ENCODE data around the gene ETFBKMT.

DNA sequence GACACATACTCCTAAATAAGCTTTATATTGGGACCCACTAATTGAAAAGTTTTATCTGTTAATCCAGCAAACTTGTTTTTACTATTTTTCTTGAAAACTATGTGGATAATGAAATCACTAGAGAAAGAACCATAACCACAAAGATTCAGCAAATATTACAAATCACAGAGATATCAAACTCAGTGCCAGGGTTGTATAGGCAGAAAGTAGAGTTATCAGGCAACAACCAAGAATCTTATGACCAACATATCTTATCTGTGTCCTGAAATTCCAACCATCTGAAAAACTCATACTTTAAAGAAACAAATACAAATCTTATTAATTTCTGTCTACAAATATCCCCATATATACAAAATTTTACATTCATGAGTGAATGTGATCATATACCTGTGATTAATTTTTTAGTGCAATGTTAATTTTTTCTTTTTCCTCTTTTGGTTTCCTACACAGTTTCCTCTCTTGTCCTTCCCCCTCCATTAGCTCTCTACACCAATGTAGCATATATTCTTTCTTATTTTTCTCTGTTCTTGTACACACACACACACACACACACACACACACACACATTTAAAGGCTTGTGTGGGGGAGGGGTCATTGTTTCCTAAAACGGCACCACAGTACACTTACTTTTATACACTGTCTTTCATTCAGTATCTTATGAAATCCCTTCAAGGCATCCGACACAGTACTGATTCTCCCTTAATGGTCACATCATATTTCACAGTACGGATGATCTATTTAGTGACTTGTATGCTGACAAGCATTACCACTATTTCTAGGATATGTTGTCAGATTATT, 50.7 kb downstream of the ETFBKMT start:
- TF ChIP-seq, protein P1, sequence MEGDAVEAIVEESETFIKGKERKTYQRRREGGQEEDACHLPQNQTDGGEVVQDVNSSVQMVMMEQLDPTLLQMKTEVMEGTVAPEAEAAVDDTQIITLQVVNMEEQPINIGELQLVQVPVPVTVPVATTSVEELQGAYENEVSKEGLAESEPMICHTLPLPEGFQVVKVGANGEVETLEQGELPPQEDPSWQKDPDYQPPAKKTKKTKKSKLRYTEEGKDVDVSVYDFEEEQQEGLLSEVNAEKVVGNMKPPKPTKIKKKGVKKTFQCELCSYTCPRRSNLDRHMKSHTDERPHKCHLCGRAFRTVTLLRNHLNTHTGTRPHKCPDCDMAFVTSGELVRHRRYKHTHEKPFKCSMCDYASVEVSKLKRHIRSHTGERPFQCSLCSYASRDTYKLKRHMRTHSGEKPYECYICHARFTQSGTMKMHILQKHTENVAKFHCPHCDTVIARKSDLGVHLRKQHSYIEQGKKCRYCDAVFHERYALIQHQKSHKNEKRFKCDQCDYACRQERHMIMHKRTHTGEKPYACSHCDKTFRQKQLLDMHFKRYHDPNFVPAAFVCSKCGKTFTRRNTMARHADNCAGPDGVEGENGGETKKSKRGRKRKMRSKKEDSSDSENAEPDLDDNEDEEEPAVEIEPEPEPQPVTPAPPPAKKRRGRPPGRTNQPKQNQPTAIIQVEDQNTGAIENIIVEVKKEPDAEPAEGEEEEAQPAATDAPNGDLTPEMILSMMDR (optimal IDR thresholded peaks at IDR 0.05 in 1 of 3, IDR thresholded peaks at IDR 0.05 in 1 of 3, conservative IDR thresholded peaks at IDR 0.05 in 1 of 3; ENCODE audit: extremely low read depth in 1 of 3, insufficient read depth in 2 of 3, low read length in 3 of 3) = no peak
- no peak for TF ChIP-seq EZH2 (IDR thresholded peaks at IDR 0.05; ENCODE audit: low read length)

Measured in keratinocyte (primary cell).